Measurements from ENCODE around the gene CAVIN2. TPM values are rescaled to one million over a fixed set of nuclear protein-coding genes. Genes with fewer than 3 reads are reported as not detected.

The CAVIN2 gene
- total RNA-seq, 1 donor from 2014 or later, result 93.9 TPM

- no peak for DNase-seq
- H3K9me3 ChIP-seq (replicated peaks), result no peaks in the 10 kb centered on the region
- no peaks in the 10 kb centered on the region for H3K27me3 ChIP-seq (ENCODE audit: low read depth)
- H3K36me3 ChIP-seq, result no peaks in the 10 kb centered on the region
- intact Hi-C loops (cut with micrococcal nuclease), result no loop called here
- H3K4me3 ChIP-seq, result no peak overlapping the region
- peaks cover 13% of the 10 kb centered on the region for H3K4me1 ChIP-seq
- TF ChIP-seq CTCF (IDR thresholded peaks at IDR 0.05; ENCODE audit: borderline replicate concordance), result no peak
- H3K27ac ChIP-seq (replicated peaks), result no peak overlapping the region
These were observed 28.8 kb downstream of the CAVIN2 start for GRCh38 chr2:191818133-191818532.

- no peak for DNase-seq
- Histone ChIP-seq H3K27me3 (ENCODE audit: low read depth) (no peaks in the 10 kb centered on the region), H3K4me3 (no peak overlapping the region), H3K4me1 (peaks cover 18% of the 10 kb centered on the region), H3K9me3 (replicated peaks) (peaks cover 2% of the 10 kb centered on the region), H3K36me3 (no peaks in the 10 kb centered on the region), H3K27ac (replicated peaks) (no peak overlapping the region)
- intact Hi-C loops (cut with micrococcal nuclease), result no loop called here
- no peak for TF ChIP-seq CTCF (IDR thresholded peaks at IDR 0.05; ENCODE audit: borderline replicate concordance)
These were observed 31.9 kb downstream of the CAVIN2 start for GRCh38 chr2:191815010-191815409.

- Histone ChIP-seq H3K9me3 (replicated peaks) (peaks cover 6% of the 10 kb centered on the region), H3K4me3 (no peak overlapping the region), H3K36me3 (no peaks in the 10 kb centered on the region), H3K27me3 (ENCODE audit: low read depth) (no peaks in the 10 kb centered on the region), H3K4me1 (peaks cover 14% of the 10 kb centered on the region), H3K27ac (replicated peaks) (no peak overlapping the region)
- TF ChIP-seq CTCF (IDR thresholded peaks at IDR 0.05; ENCODE audit: borderline replicate concordance), result no peak
- intact Hi-C loops (cut with micrococcal nuclease), result no loop called here
- DNase-seq, result no peak
These were observed 32.9 kb downstream of the CAVIN2 start for GRCh38 chr2:191813943-191814342.

DNA sequence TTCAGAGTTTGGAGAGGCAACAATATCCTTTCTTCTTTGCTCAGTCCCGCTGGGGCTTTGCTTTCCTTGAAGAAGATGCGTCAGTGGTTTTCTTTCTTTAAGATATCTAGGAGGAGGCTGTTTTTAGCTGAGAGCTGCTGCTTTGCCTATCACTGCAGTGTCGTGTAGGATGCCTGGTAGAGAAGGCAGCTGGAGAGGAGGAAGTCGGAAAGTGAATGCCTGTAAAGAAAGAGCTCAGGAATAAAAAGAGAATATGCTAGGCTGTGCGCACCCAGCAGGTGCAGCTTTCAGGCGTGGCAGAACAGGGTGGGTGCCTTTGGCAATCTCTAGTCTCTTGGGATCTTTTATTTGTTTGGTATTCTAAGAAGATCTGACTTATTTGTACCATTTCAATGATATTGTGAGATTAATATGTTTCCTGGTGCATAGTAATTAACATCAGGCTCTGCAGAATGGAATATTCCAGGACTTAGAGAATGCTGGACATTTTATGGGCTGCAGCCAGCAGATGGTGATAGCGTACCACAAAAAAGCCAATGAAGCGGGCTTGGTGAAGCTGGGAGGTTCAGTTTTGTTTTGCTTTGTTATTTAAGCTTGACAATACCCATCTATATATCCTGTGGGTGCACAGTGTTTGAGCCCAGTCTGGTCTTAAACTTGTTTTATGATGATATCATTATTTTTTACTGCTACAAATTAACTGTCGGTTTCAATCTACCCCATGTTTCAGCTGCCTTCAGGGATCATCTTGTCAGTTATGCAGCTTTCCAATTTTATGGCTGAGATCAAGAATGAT lies 34.9 kb downstream of the CAVIN2 start:
- peaks cover 4% of the 10 kb centered on the region for H3K4me1 ChIP-seq
- DNase-seq, result peak; percentile 33
- H3K9me3 ChIP-seq (replicated peaks), result peaks cover 6% of the 10 kb centered on the region
- peak; percentile 88 for TF ChIP-seq CTCF (IDR thresholded peaks at IDR 0.05; ENCODE audit: borderline replicate concordance)
- H3K27ac ChIP-seq (replicated peaks), result no peak overlapping the region
- H3K36me3 ChIP-seq, result no peaks in the 10 kb centered on the region
- H3K4me3 ChIP-seq, result peak overlapping the region; percentile 37
- no peaks in the 10 kb centered on the region for H3K27me3 ChIP-seq (ENCODE audit: low read depth)
- intact Hi-C loops (cut with micrococcal nuclease), result loop anchor here (2.0 kb wide), 1 partner anchor 351 kb away; no protein-coding TSS in a partner anchor

- Histone ChIP-seq H3K9me3 (replicated peaks) (peaks cover 6% of the 10 kb centered on the region), H3K36me3 (no peaks in the 10 kb centered on the region), H3K27ac (replicated peaks) (no peak overlapping the region), H3K4me3 (no peak overlapping the region), H3K4me1 (no peaks in the 10 kb centered on the region), H3K27me3 (ENCODE audit: low read depth) (peaks cover 3% of the 10 kb centered on the region)
- no peak for TF ChIP-seq CTCF (IDR thresholded peaks at IDR 0.05; ENCODE audit: borderline replicate concordance)
- DNase-seq, result no peak
- intact Hi-C loops (cut with micrococcal nuclease), result no loop called here
These were observed 40.5 kb downstream of the CAVIN2 start for GRCh38 chr2:191806396-191806795.

Measured in left ventricle myocardium inferior (tissue), 1 donor.